Suprapubic skin (tissue), 4 donors: Measurements from ENCODE around the gene PHLDB2. TPM values are rescaled to one million over a fixed set of nuclear protein-coding genes. Genes with fewer than 3 reads are reported as not detected.

Source experiments
- DNase-seq, 2 donors: peaks; one replicate each; pipeline ENCODE4 v3.0.0-alpha.2; 2019; ENCODE audit warnings: low spot score in 2 of 2
- H3K27ac ChIP-seq: fragments of 200-600 bp; sonication (generic); one replicate; pipeline ENCODE4 v1.5.1; 2019
- H3K27me3 ChIP-seq: fragments of 200-600 bp; sonication (generic); one replicate; pipeline ENCODE4 v1.5.1; 2019
- H3K36me3 ChIP-seq: fragments of 200-600 bp; sonication (generic); one replicate; pipeline ENCODE4 v1.5.1; 2019
- H3K4me1 ChIP-seq: fragments of 200-600 bp; sonication (generic); one replicate; pipeline ENCODE4 v1.5.1; 2019
- H3K4me3 ChIP-seq: fragments of 200-600 bp; sonication (generic); one replicate; pipeline ENCODE4 v1.5.1; 2019; ENCODE audit warnings: mild to moderate bottlenecking
- H3K9me3 ChIP-seq: fragments of 200-600 bp; sonication (generic); one replicate; pipeline ENCODE4 v1.5.1; 2019
- CTCF ChIP-seq, 2 donors: fragments of 200-600 bp in 1 of 2; fragments of 450-650 bp in 1 of 2; sonication (generic) in 1 of 2; IDR thresholded peaks; one replicate each; pipeline ENCODE4 v1.5.1; 2016 to 2019; ENCODE audit warnings: antibody characterized with exemption in 2 of 2, mild to moderate bottlenecking in 1 of 2, moderate library complexity in 1 of 2
- EP300 ChIP-seq: sonication (generic); formaldehyde crosslinking; IDR thresholded peaks from one replicate; pipeline ENCODE4 v1.6.1; 2017; ENCODE audit warnings: antibody characterized with exemption
- POLR2A ChIP-seq, 2 donors: fragments of 450-650 bp; IDR thresholded peaks; one replicate each; pipeline ENCODE4 v1.6.1; 2017; ENCODE audit warnings: antibody characterized with exemption in 2 of 2, mild to moderate bottlenecking in 2 of 2, moderate library complexity in 2 of 2
- POLR2AphosphoS5 ChIP-seq, 3 donors: sonication (generic); formaldehyde crosslinking; IDR thresholded peaks; one replicate each; pipeline ENCODE4 v1.6.1; 2017; ENCODE audit warnings: antibody characterized with exemption in 3 of 3
- WGBS: methylation state at CpG from one replicate; pipeline ENCODE4 v1.1.5; 2018; 5-methylcytosine and 5-hydroxymethylcytosine counted together
- total RNA-seq, 4 donors: library from RNA; depleted of rRNA; stranded (reverse); fragments of >200 nt; gene quantifications; one replicate each; pipeline ENCODE4 v1.1.0, GENCODE V29; 2016

The PHLDB2 gene
- total RNA-seq, 4 donors from 2014 or later = 39.8 to 107 (median 60.7) TPM

DNA sequence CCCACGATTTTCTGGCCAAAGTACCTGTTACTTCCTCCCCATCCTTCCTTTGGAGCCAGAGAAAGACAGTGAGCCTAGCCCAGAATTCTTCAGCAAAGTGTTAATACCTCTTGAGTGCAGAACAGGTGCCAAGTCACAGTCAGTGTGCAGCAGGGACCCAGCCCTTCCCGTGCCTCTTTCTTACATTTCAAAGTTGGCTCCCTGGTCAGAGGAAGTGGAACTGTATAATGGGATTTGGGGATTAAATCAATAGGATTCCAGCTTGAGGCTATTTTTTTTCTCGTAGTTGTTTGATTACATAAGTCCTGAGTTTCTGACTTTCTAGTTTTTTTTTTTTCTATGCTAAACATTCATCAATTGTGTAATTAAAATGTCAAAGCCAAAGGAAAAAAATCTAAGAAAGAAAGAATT is 67.2 kb downstream of the PHLDB2 start:
- Histone ChIP-seq H3K27ac (no peak overlapping the region), H3K27me3 (no peaks in the 10 kb centered on the region), H3K36me3 (no peaks in the 10 kb centered on the region), H3K4me1 (peaks cover 8% of the 10 kb centered on the region), H3K9me3 (no peaks in the 10 kb centered on the region), H3K4me3 (no peak overlapping the region)
- WGBS = 11% methylated on average over 3 of the region's 3 CpGs
- no peak for DNase-seq
- TF ChIP-seq CTCF (IDR thresholded peaks at IDR 0.05) (no peak), EP300 (no peak), POLR2A (IDR thresholded peaks at IDR 0.05) (no peak), POLR2AphosphoS5 (IDR thresholded peaks at IDR 0.05) (no peak)

DNA sequence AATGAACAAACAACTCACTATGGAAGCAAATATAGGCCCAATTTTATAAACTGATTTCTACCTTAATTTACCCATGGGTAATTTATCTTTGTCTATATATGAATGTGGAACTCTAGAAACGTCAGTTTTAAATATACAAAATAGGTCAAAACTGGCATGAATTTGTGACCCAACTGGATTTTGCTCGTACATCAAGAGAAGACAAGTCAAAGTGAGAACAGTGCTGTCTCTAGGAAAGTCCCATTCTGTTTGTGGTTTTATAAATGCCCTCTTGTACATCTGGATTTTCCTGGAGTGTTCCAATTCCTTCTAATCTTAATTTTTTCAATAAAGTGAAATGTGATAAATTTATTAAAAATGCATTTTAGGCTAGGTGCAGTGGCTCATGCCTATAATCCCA is 69.5 kb downstream of the PHLDB2 start:
- H3K27ac ChIP-seq = no peak overlapping the region
- no peak for DNase-seq
- H3K4me1 ChIP-seq = peaks cover 5% of the 10 kb centered on the region
- H3K9me3 ChIP-seq = no peaks in the 10 kb centered on the region
- peaks cover 13% of the 10 kb centered on the region for H3K36me3 ChIP-seq
- TF ChIP-seq EP300 (no peak), CTCF (IDR thresholded peaks at IDR 0.05) (no peak), POLR2AphosphoS5 (IDR thresholded peaks at IDR 0.05) (no peak), POLR2A (IDR thresholded peaks at IDR 0.05) (no peak)
- H3K27me3 ChIP-seq = no peaks in the 10 kb centered on the region
- H3K4me3 ChIP-seq = no peak overlapping the region
- WGBS = 41% methylated on average over 2 of the region's 2 CpGs

- WGBS = 47% methylated on average over 2 of the region's 2 CpGs
- H3K9me3 ChIP-seq = no peaks in the 10 kb centered on the region
- H3K27me3 ChIP-seq = no peaks in the 10 kb centered on the region
- H3K27ac ChIP-seq = no peak overlapping the region
- TF ChIP-seq POLR2AphosphoS5 (IDR thresholded peaks at IDR 0.05) (no peak), CTCF (IDR thresholded peaks at IDR 0.05) (no peak), EP300 (no peak), POLR2A (IDR thresholded peaks at IDR 0.05) (no peak)
- H3K4me3 ChIP-seq = no peak overlapping the region
- H3K4me1 ChIP-seq = peaks cover 3% of the 10 kb centered on the region
- DNase-seq = no peak
- H3K36me3 ChIP-seq = peaks cover 13% of the 10 kb centered on the region
These were observed 70.4 kb downstream of the PHLDB2 start for GRCh38 chr3:111929484-111929883.

DNA sequence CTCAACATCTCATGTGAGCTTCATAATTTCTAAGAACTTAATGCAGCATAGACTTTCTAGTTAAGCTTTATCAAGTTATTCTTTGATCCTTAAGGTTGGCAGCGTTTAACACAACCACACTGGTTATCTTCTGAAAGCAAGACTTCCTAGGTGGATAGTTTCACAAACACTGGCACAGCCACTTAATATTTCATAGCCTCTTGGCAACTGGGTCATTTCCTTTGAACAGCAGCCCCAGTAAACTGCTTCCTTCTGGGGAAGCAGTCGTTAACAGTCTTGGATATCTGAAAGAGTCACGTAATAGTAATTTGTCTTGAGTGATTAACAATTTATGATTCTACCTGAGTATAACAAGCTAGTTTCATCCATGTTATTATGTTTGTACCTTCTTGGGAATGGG is 73.9 kb downstream of the PHLDB2 start:
- Histone ChIP-seq H3K4me3 (no peak overlapping the region), H3K4me1 (no peaks in the 10 kb centered on the region), H3K9me3 (no peaks in the 10 kb centered on the region), H3K36me3 (peaks cover 13% of the 10 kb centered on the region), H3K27ac (no peak overlapping the region), H3K27me3 (no peaks in the 10 kb centered on the region)
- DNase-seq = no peak
- WGBS = 61% methylated on average over 3 of the region's 3 CpGs
- TF ChIP-seq EP300 (no peak), CTCF (IDR thresholded peaks at IDR 0.05) (no peak), POLR2A (IDR thresholded peaks at IDR 0.05) (no peak), POLR2AphosphoS5 (IDR thresholded peaks at IDR 0.05) (no peak)

- no peaks in the 10 kb centered on the region for H3K4me1 ChIP-seq
- TF ChIP-seq POLR2AphosphoS5 (IDR thresholded peaks at IDR 0.05) (no peak), POLR2A (IDR thresholded peaks at IDR 0.05) (no peak), EP300 (no peak), CTCF (IDR thresholded peaks at IDR 0.05) (no peak)
- no peaks in the 10 kb centered on the region for H3K27me3 ChIP-seq
- H3K4me3 ChIP-seq = no peak overlapping the region
- no peak for DNase-seq
- H3K27ac ChIP-seq = no peak overlapping the region
- H3K9me3 ChIP-seq = no peaks in the 10 kb centered on the region
- H3K36me3 ChIP-seq = peaks cover 31% of the 10 kb centered on the region
These were observed 77.3 kb downstream of the PHLDB2 start for GRCh38 chr3:111936191-111936841.
